Measurements from ENCODE around the gene AIFM2. TPM values are rescaled to one million over a fixed set of nuclear protein-coding genes. Genes with fewer than 3 reads are reported as not detected.
"Not testable (repeated sequence)": the region's sequence is repeated elsewhere in the genome, so short reads cannot be mapped to it uniquely, and the experiment has no call there.

AIFM2 gene
- total and polyA plus RNA-seq, 2 donors (not counting 1 experiment from before 2014, with no cell fraction given), result 11.1 to 15.5 TPM

GRCh38 chr10:70106958-70107791 is 25.4 kb downstream of the AIFM2 start:
- Histone ChIP-seq H3K36me3 (ENCODE audit: control insufficient read depth, insufficient read depth, low read length) (peaks cover 2% of the 10 kb centered on the region), H2AFZ (ENCODE audit: low read length) (no peak overlapping the region), H3K79me2 (ENCODE audit: control insufficient read depth, insufficient read depth, low read length) (no peaks in the 10 kb centered on the region), H3K9ac (ENCODE audit: insufficient read depth, low read length) (no peak overlapping the region), H3K4me1 (ENCODE audit: control insufficient read depth, extremely low read depth, insufficient read depth, low read length) (no peaks in the 10 kb centered on the region), H3K27me3 (ENCODE audit: control insufficient read depth, insufficient read depth, low read length) (no peaks in the 10 kb centered on the region), H3K4me2 (ENCODE audit: extremely low read depth, insufficient read depth, low read length) (no peak overlapping the region), H4K20me1 (ENCODE audit: control insufficient read depth, extremely low read depth, insufficient read depth, low read length) (no peaks in the 10 kb centered on the region), H3K9me3 (ENCODE audit: control insufficient read depth, insufficient read depth, low read depth, low read length) (no peaks in the 10 kb centered on the region), H3K4me3 (replicated peaks in 1 of 4; ENCODE audit: control extremely low read depth in 1 of 4, insufficient read depth in 1 of 4, low read depth in 3 of 4, low read length in 4 of 4) (no peak overlapping the region), H3K27ac (ENCODE audit: insufficient read depth, low read length) (no peak overlapping the region)
- no peak for TF ChIP-seq EZH2 (IDR thresholded peaks at IDR 0.05; ENCODE audit: low read length, missing control alignments)
- peak; percentile 11 to 55 for TF ChIP-seq CTCF (conservative IDR thresholded peaks at IDR 0.05 in 1 of 2, IDR thresholded peaks at IDR 0.05 in 1 of 2; ENCODE audit: low read depth in 1 of 2, low read length in 2 of 2)
- peak in 1 of 2 donors; percentile 6 for DNase-seq (ENCODE audit: low read depth in 2 of 2)

GRCh38 chr10:70101668-70102067 is 31.0 kb downstream of the AIFM2 start:
- no peak overlapping the region for H3K9ac ChIP-seq (ENCODE audit: insufficient read depth, low read length)
- no peak for DNase-seq (ENCODE audit: low read depth in 2 of 2)
- H3K4me3 ChIP-seq (replicated peaks in 1 of 4; ENCODE audit: control extremely low read depth in 1 of 4, insufficient read depth in 1 of 4, low read depth in 3 of 4, low read length in 4 of 4), result no peak overlapping the region
- H2AFZ ChIP-seq (ENCODE audit: low read length), result no peak overlapping the region
- H3K27ac ChIP-seq (ENCODE audit: insufficient read depth, low read length), result no peak overlapping the region
- no peaks in the 10 kb centered on the region for H4K20me1 ChIP-seq (ENCODE audit: control insufficient read depth, extremely low read depth, insufficient read depth, low read length)
- no peak overlapping the region for H3K4me2 ChIP-seq (ENCODE audit: extremely low read depth, insufficient read depth, low read length)
- no peak for TF ChIP-seq EZH2 (IDR thresholded peaks at IDR 0.05; ENCODE audit: low read length, missing control alignments)
- TF ChIP-seq CTCF (conservative IDR thresholded peaks at IDR 0.05 in 1 of 2, IDR thresholded peaks at IDR 0.05 in 1 of 2; ENCODE audit: low read depth in 1 of 2, low read length in 2 of 2), result no peak
- no peaks in the 10 kb centered on the region for H3K36me3 ChIP-seq (ENCODE audit: control insufficient read depth, insufficient read depth, low read length)
- H3K79me2 ChIP-seq (ENCODE audit: control insufficient read depth, insufficient read depth, low read length), result no peaks in the 10 kb centered on the region
- H3K9me3 ChIP-seq (ENCODE audit: control insufficient read depth, insufficient read depth, low read depth, low read length), result no peaks in the 10 kb centered on the region
- H3K4me1 ChIP-seq (ENCODE audit: control insufficient read depth, extremely low read depth, insufficient read depth, low read length), result no peaks in the 10 kb centered on the region
- H3K27me3 ChIP-seq (ENCODE audit: control insufficient read depth, insufficient read depth, low read length), result no peaks in the 10 kb centered on the region

- not testable (repeated sequence) for H3K27ac ChIP-seq (ENCODE audit: insufficient read depth, low read length); H3K79me2 ChIP-seq (ENCODE audit: control insufficient read depth, insufficient read depth, low read length); H4K20me1 ChIP-seq (ENCODE audit: control insufficient read depth, extremely low read depth, insufficient read depth, low read length); H3K4me3 ChIP-seq (replicated peaks in 1 of 4; ENCODE audit: control extremely low read depth in 1 of 4, insufficient read depth in 1 of 4, low read depth in 3 of 4, low read length in 4 of 4); H3K36me3 ChIP-seq (ENCODE audit: control insufficient read depth, insufficient read depth, low read length); H3K4me1 ChIP-seq (ENCODE audit: control insufficient read depth, extremely low read depth, insufficient read depth, low read length); H2AFZ ChIP-seq (ENCODE audit: low read length); H3K9me3 ChIP-seq (ENCODE audit: control insufficient read depth, insufficient read depth, low read depth, low read length); DNase-seq (ENCODE audit: low read depth in 2 of 2); H3K27me3 ChIP-seq (ENCODE audit: control insufficient read depth, insufficient read depth, low read length); H3K4me2 ChIP-seq (ENCODE audit: extremely low read depth, insufficient read depth, low read length); H3K9ac ChIP-seq (ENCODE audit: insufficient read depth, low read length)
These were observed 31.5 kb downstream of the AIFM2 start for GRCh38 chr10:70101068-70101562.
